ENCODE measurements around the gene MXRA8.

DNA sequence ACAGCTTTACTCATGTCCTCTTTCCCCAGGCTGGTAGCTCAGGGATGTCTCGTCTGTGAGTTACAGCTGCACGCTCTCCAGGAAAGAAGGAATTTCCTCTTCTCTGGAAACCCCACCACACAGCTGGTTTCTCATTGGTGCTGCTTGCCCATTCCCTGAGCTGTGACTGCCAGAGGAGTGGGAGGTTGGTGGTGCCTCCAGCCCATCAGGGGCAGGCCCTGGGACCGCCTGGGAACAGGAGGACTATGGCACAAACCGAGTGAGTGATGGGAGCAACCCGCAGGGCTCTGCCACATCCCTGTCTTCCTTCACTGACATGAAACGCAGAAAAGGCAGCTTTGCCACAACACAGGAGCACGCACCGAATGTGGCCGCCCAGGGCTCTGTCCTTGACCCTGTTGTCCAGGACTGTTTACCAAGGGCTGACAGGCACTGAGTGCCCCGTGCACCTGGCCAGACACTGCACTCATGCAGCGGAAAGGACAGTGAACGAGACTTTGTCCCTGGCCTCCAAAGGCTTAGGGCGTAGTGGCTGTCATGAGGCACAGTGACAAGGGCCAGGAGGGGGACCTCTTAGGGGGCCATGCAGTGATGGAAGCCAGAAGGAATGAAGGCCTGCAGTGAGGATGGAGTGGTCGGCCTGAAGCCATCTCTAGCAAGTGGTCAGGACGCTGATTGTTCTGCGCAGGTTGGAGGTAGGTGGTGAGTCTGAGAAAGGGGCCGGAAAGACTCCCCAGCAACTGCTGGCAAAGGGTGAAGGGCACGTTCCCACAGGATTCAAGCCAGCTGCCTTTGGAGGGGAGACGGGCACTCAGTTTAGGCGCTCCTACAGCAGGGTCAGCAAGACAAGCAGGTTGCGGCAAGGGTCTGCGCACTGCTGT is 42.5 kb upstream of the MXRA8 start:
- no peak for TF ChIP-seq POLR2A (IDR thresholded peaks at IDR 0.05)
- TF ChIP-seq, protein P1, sequence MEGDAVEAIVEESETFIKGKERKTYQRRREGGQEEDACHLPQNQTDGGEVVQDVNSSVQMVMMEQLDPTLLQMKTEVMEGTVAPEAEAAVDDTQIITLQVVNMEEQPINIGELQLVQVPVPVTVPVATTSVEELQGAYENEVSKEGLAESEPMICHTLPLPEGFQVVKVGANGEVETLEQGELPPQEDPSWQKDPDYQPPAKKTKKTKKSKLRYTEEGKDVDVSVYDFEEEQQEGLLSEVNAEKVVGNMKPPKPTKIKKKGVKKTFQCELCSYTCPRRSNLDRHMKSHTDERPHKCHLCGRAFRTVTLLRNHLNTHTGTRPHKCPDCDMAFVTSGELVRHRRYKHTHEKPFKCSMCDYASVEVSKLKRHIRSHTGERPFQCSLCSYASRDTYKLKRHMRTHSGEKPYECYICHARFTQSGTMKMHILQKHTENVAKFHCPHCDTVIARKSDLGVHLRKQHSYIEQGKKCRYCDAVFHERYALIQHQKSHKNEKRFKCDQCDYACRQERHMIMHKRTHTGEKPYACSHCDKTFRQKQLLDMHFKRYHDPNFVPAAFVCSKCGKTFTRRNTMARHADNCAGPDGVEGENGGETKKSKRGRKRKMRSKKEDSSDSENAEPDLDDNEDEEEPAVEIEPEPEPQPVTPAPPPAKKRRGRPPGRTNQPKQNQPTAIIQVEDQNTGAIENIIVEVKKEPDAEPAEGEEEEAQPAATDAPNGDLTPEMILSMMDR (IDR thresholded peaks at IDR 0.05), result no peak

Measured in thyroid gland (tissue), 4 donors.